IPS DF 6.9 (cell line): ENCODE measurements around the gene DCTN1.

ENCODE experiments used
- DNase-seq: peaks from one replicate; pipeline ENCODE4 v3.0.0-alpha.2; 2013; ENCODE audit warnings: low read depth, low spot score
- H3K27ac ChIP-seq: one replicate; pipeline ENCODE4 v1.5.1; 2013; ENCODE audit warnings: low read length, control low read depth
- H3K27me3 ChIP-seq: 2 replicates; pipeline ENCODE4 v1.6.1; 2013; ENCODE audit warnings: mild to moderate bottlenecking, low read length; ENCODE audit not compliant: control insufficient read depth, insufficient read depth
- H3K36me3 ChIP-seq: 2 replicates; pipeline ENCODE4 v1.6.1; 2013; ENCODE audit warnings: low read length; ENCODE audit not compliant: control insufficient read depth, insufficient read depth
- H3K4me1 ChIP-seq: 2 replicates; pipeline ENCODE4 v1.6.1; 2013; ENCODE audit warnings: low read length; ENCODE audit not compliant: control insufficient read depth, insufficient read depth
- H3K4me3 ChIP-seq: 2 replicates; pipeline ENCODE4 v1.5.1; 2013; ENCODE audit warnings: mild to moderate bottlenecking, low read length
- H3K9me3 ChIP-seq: 2 replicates; pipeline ENCODE4 v1.6.1; 2013; ENCODE audit warnings: low read length, inconsistent platforms; ENCODE audit not compliant: control insufficient read depth, insufficient read depth
- WGBS: extraction: QIAGEN DNeasy Blood & Tissue Kit; methylation state at CpG from one replicate; pipeline ENCODE4 v1.1.7; 2013; ENCODE audit warnings: mixed read lengths, missing lambda C conversion rate; ENCODE audit not compliant: insufficient read length, insufficient coverage; 5-methylcytosine and 5-hydroxymethylcytosine counted together

Gene DCTN1

DNA sequence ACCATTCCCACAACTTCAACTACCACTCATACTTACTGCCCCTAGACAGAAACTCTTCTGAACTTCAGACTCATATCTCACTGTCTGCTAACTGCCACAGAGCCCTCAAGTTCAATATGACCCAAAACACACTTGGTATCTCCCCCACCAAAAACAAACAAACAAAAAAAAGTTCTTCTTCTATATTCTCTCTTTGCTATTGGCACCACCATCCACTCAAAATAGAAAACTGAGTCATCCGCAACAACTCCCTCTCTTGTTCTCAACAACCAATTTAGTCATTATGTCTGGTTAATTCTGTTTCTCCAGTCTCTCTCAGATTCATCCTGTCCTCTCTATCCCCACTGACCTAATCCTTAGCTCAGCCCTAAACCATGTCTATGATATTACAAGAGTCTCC, 7.2 kb upstream of the DCTN1 start:
- no peak overlapping the region for H3K27ac ChIP-seq
- no peak overlapping the region for H3K4me3 ChIP-seq
- no CpG with 5 or more reads among the region's 1 CpG for WGBS
- H3K4me1 ChIP-seq = no peaks in the 10 kb centered on the region
- no peaks in the 10 kb centered on the region for H3K9me3 ChIP-seq
- no peak for DNase-seq
- H3K36me3 ChIP-seq = peaks cover 3% of the 10 kb centered on the region; the same call in 1 of the 2 replicates
- H3K27me3 ChIP-seq = no peaks in the 10 kb centered on the region

DNA sequence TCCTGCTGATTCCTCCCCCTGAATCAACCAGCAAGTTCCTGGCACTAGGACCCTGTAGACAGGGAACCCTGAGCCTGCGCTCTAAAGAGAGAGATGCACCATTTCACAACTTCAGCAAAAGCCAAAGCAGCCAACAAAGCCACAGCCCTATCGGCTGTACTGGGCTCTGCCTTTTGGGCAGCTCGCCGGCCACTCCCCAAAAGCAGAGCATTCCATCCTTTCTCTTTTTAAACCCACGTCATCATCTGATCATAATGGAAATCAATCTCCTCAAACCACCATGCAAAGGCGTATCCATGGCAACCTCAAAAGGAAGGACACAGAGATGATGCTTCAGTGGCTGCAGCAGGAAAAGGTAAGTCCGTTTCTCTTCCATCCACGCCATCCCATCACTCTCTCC, 5.3 kb upstream of the DCTN1 start:
- Histone ChIP-seq H3K27ac (no peak overlapping the region), H3K36me3 (peaks cover 3% of the 10 kb centered on the region; the same call in 1 of the 2 replicates), H3K4me1 (no peaks in the 10 kb centered on the region), H3K9me3 (no peaks in the 10 kb centered on the region), H3K4me3 (no peak overlapping the region), H3K27me3 (no peaks in the 10 kb centered on the region)
- DNase-seq = no peak
- no CpG with 5 or more reads among the region's 8 CpGs for WGBS

DNA sequence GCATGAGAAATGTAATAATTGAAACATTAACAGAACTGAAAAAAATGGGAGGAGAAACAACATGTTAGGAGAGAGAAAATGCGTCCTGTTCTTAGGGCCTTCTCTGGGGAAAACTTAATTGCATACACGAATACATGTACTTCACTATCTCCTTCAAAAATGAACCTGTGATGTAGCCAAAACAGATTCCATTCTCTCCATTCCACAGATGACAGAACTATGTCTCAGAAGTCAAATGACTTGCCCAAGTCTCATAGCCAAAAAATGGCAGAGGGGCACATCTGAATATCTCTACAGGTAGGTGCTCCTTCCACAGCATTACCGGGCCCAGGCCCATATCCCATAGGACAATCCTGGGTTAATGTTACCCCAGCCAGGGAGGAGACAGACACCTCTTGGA, 3.9 kb upstream of the DCTN1 start:
- Histone ChIP-seq H3K4me3 (no peak overlapping the region), H3K27ac (no peak overlapping the region), H3K4me1 (peaks cover 5% of the 10 kb centered on the region; the same call in 1 of the 2 replicates), H3K36me3 (peaks cover 3% of the 10 kb centered on the region; the same call in 1 of the 2 replicates), H3K9me3 (no peaks in the 10 kb centered on the region), H3K27me3 (no peaks in the 10 kb centered on the region)
- no peak for DNase-seq
- WGBS = no CpG with 5 or more reads among the region's 3 CpGs

DNA sequence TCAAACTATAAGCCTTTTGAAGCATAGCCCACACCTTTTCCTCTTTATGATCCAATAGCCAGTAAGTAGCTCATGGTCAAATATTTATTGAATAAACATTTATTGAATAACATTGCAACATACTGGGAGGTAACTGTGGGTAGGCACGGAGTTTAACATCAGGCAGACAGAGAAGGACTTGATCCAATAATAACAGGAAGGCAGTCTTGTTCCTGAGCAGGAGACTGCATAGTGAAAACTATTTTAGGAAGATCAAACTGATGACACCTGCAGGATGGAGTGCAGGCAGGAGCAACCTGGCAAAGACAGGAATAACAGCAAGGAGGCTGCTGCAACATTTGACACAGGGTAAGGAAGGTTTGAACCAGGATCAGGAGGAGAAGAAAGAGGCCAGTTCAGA, 3.1 kb upstream of the DCTN1 start:
- Histone ChIP-seq H3K27ac (no peak overlapping the region), H3K4me1 (peaks cover 5% of the 10 kb centered on the region; the same call in 1 of the 2 replicates), H3K9me3 (no peaks in the 10 kb centered on the region), H3K27me3 (no peaks in the 10 kb centered on the region), H3K4me3 (no peak overlapping the region), H3K36me3 (peaks cover 3% of the 10 kb centered on the region; the same call in 1 of the 2 replicates)
- no peak for DNase-seq
- WGBS = no CpG with 5 or more reads among the region's 1 CpG

DNA sequence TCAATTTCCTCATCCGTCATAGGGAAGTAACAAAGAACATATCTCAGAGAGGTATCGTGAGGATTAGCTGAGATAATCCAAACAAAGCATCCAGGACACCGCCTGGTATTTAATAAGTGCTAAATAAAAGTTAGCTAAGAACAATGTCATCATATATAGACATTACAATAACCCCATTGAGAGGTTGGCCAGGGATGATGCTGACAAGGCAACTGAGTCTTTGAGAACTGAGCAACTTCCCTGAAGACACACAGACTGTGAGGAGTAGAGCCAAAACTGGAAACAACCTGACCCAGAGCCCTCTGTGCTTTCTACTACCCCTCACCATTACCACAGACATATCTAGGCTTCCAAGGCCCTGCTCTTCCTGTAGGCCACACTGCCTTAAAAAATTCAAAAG, 1.6 kb upstream of the DCTN1 start:
- Histone ChIP-seq H3K4me1 (peaks cover 5% of the 10 kb centered on the region; the same call in 1 of the 2 replicates), H3K4me3 (no peak overlapping the region), H3K9me3 (no peaks in the 10 kb centered on the region), H3K27me3 (no peaks in the 10 kb centered on the region), H3K36me3 (peaks cover 7% of the 10 kb centered on the region; the same call in 1 of the 2 replicates), H3K27ac (no peak overlapping the region)
- WGBS = no CpG with 5 or more reads among the region's 3 CpGs
- no peak for DNase-seq

DNA sequence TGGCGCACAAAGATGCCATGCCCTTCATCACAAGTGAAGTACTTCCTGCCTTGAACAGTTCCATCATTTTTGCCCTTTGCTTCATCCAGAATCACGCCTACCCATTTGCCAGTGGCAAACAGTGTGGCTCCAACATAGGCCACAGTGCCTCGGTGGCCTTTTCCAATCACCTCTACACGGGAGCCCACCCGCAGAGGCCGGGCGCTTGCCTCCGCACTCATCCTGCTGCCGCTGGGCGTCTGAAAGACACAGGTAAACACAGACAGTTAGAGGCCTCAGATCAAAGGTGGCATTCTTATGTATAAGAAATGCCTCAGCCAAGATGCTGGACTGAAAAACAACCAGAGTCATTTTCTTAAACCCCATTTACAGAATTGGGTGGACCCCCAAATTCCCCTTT, 2.1 kb downstream of the DCTN1 start:
- peaks cover 12% of the 10 kb centered on the region for H3K4me1 ChIP-seq
- no peak overlapping the region for H3K4me3 ChIP-seq
- H3K36me3 ChIP-seq = peaks cover 4% of the 10 kb centered on the region; the same call in 1 of the 2 replicates
- H3K27me3 ChIP-seq = no peaks in the 10 kb centered on the region
- no peaks in the 10 kb centered on the region for H3K9me3 ChIP-seq
- H3K27ac ChIP-seq = no peak overlapping the region
- no CpG with 5 or more reads among the region's 10 CpGs for WGBS
- no peak for DNase-seq

DNA sequence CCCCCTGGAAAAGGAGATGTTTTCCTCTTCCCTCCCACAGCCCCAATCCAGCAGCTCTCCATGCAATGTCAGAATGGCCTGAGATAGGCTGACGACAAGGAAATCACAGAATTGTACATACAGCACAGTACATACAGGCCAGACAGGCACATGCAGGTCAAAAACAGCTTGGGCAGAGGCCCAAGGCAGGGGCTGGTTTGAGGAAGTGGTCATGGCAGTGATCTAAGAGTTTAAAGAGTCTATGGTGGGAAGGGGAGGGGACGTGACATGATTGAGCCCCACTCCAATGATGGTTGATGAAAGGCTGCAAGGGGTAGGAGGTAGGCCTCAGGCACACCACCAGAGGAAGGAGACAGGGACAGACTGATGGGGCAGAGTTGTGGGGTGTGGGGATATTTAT, 4.3 kb downstream of the DCTN1 start:
- peaks cover 5% of the 10 kb centered on the region for H3K36me3 ChIP-seq
- H3K4me1 ChIP-seq = peaks cover 14% of the 10 kb centered on the region
- H3K9me3 ChIP-seq = no peaks in the 10 kb centered on the region
- no peaks in the 10 kb centered on the region for H3K27me3 ChIP-seq
- no peak for DNase-seq
- H3K27ac ChIP-seq = no peak overlapping the region
- H3K4me3 ChIP-seq = no peak overlapping the region
- WGBS = no CpG with 5 or more reads among the region's 2 CpGs

DNA sequence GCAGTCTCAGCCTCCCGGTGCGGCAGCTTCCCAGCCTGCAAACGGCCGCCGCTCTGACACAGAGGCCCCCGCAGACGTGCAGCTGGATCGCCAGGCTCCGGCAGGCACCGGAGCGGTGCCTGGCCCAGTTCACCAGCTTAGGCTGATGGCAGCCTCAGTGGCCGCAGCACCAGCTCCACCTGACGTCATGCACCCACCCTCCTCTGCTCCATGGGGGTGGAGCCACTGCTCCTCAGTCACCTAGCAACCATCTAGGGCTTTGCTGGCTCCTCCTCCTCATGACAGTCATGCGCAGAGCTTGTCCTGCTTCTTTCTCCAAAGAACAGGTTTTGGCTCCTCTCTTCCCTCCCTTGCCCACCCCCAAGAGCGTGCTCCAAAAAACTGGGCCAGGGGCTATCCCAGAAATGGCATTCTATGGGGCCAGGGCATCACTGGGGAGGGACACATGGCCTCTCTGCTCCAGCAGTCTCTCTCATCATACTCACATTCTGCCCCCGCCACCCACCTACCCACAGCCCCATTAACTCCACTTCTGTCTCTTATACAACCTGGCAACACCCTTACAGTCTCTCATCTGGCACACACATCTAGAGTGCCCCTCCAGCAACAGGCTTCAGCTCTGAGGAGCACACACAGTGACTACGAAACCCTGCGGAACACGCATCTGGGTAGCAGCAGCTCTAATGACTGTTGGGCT, 5.5 kb downstream of the DCTN1 start:
- WGBS = no CpG with 5 or more reads among the region's 19 CpGs
- H3K4me3 ChIP-seq = peak overlapping the region; percentile 21; the same call in 1 of the 2 replicates
- no peaks in the 10 kb centered on the region for H3K9me3 ChIP-seq
- H3K27ac ChIP-seq = no peak overlapping the region
- DNase-seq = peak; percentile 71
- H3K27me3 ChIP-seq = no peaks in the 10 kb centered on the region
- peaks cover 10% of the 10 kb centered on the region for H3K4me1 ChIP-seq
- H3K36me3 ChIP-seq = peaks cover 17% of the 10 kb centered on the region

DNA sequence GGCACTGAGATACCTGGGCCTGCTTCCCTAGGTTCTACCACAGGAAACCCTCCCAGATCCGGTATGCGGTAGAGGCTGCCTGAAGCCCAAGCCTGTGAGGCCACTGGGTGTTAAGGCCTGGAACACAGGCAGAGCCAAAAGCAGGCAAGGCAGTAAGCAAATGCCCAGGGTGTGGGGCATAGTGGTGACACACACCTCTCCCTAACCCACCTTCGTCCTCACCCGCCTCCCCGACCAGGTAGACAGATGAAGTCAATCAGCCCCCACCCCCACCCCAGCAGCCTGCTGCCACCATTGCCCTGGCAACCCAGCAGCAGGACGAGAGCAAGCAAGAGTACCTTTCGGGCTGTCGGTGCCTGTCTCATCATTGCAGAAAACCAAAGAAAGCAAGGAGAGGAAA, 6.1 kb downstream of the DCTN1 start:
- H3K36me3 ChIP-seq = peaks cover 20% of the 10 kb centered on the region
- DNase-seq = no peak
- WGBS = no CpG with 5 or more reads among the region's 8 CpGs
- no peaks in the 10 kb centered on the region for H3K9me3 ChIP-seq
- no peaks in the 10 kb centered on the region for H3K27me3 ChIP-seq
- H3K4me1 ChIP-seq = peaks cover 10% of the 10 kb centered on the region
- H3K27ac ChIP-seq = no peak overlapping the region
- H3K4me3 ChIP-seq = peak overlapping the region; percentile 21; the same call in 1 of the 2 replicates

DNA sequence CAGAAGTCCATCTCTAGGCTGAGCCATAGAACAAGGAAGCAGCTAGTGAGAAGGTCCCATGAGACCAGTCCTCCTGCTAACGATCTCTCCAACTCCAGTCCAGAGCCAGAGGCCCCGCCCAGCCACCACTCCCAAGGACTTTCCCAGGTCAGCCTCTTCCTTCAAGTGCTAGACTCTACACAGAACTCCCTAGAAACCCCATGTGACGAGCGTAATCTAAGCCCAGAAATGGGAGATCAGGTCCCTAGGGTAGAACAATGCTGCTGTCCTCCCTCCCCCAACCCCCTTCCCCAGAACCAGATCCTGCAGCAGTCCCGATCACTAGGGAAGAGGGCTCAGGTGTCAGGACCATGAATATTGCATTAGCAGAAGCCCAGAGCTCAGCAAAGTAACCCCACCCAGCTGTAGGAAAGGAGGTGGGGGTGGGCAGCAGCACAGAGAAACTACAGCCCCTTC, 6.9 kb downstream of the DCTN1 start:
- no CpG with 5 or more reads among the region's 5 CpGs for WGBS
- H3K4me1 ChIP-seq = peaks cover 10% of the 10 kb centered on the region
- no peak overlapping the region for H3K27ac ChIP-seq
- H3K9me3 ChIP-seq = no peaks in the 10 kb centered on the region
- DNase-seq = no peak
- no peak overlapping the region for H3K4me3 ChIP-seq
- H3K36me3 ChIP-seq = peaks cover 26% of the 10 kb centered on the region
- H3K27me3 ChIP-seq = no peaks in the 10 kb centered on the region

DNA sequence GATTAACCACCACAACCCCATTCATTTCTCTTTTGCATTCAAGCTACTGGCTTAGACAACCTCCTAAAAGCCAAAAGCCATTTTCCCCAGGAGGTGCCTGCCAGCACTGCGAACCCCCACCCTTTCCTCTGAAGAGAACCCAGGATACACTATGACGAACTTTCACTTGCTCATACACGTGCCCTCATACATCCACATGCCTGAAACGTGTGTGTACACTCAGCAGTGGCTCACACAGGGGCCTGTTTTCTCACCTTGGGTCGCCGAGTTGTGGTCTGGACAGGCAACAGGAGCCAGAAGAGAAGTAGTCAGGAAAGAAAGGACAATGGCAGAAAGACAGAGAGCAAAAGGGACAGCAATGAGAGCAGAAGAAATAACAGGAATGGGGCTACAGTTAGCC, 7.4 kb downstream of the DCTN1 start:
- peaks cover 28% of the 10 kb centered on the region for H3K36me3 ChIP-seq
- no CpG with 5 or more reads among the region's 6 CpGs for WGBS
- H3K27me3 ChIP-seq = no peaks in the 10 kb centered on the region
- DNase-seq = no peak
- H3K27ac ChIP-seq = no peak overlapping the region
- H3K4me1 ChIP-seq = peaks cover 10% of the 10 kb centered on the region
- H3K4me3 ChIP-seq = no peak overlapping the region
- no peaks in the 10 kb centered on the region for H3K9me3 ChIP-seq
